WTC11 (cell line): ENCODE measurements around the gene GSTO2. TPM values are rescaled to one million over a fixed set of nuclear protein-coding genes. Genes with fewer than 3 reads are reported as not detected.

Experiments
- ATAC-seq: fragments of 200-7000 bp; cut with Tn5 transposase; 2 replicates; pipeline ENCODE4 v1.10.0; 2021; ENCODE audit warnings: mild to moderate bottlenecking, moderate library complexity
- CTCF ChIA-PET: fragments of 300-600 bp; sonication (Branson Sonifier 250); formaldehyde crosslinking; loops from one replicate; lab custom pipeline; 2021; ENCODE audit warnings: antibody characterized with exemption; lab: Charles Lee
- POLR2A ChIA-PET: fragments of 350-600 bp; sonication (Branson Sonifier 250); formaldehyde crosslinking; loops from one replicate; lab custom pipeline; 2021; ENCODE audit warnings: antibody characterized with exemption; lab: Charles Lee
- DNase-seq: peaks from one replicate; pipeline ENCODE4 v3.0.0; 2021; ENCODE audit warnings: low spot score
- H3K27ac Mint-ChIP-seq: 2 replicates; pipeline ENCODE4 v1.8.0; 2021; ENCODE audit warnings: mixed read lengths
- H3K27me3 Mint-ChIP-seq: 2 replicates; pipeline ENCODE4 v1.8.0; 2021; ENCODE audit warnings: low read depth, mild to moderate bottlenecking, moderate library complexity, mixed read lengths
- H3K36me3 Mint-ChIP-seq: 2 replicates; pipeline ENCODE4 v1.8.0; 2021; ENCODE audit warnings: mixed read lengths
- H3K4me1 Mint-ChIP-seq: 2 replicates; pipeline ENCODE4 v1.8.0; 2022; ENCODE audit warnings: mixed read lengths
- H3K4me3 Mint-ChIP-seq: 2 replicates; pipeline ENCODE4 v1.8.0; 2021; ENCODE audit warnings: mild to moderate bottlenecking, moderate library complexity, mixed read lengths
- H3K9me3 Mint-ChIP-seq: 2 replicates; pipeline ENCODE4 v1.8.0; 2021; ENCODE audit warnings: mixed read lengths
- ATF6 ChIP-seq: sonication (generic); formaldehyde crosslinking; IDR thresholded peaks from 2 replicates; pipeline ENCODE4 v1.8.1; 2023; ENCODE audit warnings: mild to moderate bottlenecking, missing genetic modification reagents
- CREM ChIP-seq: sonication (generic); formaldehyde crosslinking; IDR thresholded peaks from 2 replicates; pipeline ENCODE4 v1.8.1; 2022; ENCODE audit warnings: mild to moderate bottlenecking, missing genetic modification reagents, moderate library complexity
- CTCF ChIP-seq: fragments of 200-600 bp; IDR thresholded peaks from 2 replicates; pipeline ENCODE4 v1.8.0; 2022; ENCODE audit warnings: antibody characterized with exemption
- E2F5 ChIP-seq: sonication (generic); formaldehyde crosslinking; IDR thresholded peaks from 2 replicates; pipeline ENCODE4 v1.8.1; 2022; ENCODE audit warnings: mild to moderate bottlenecking, moderate library complexity, missing genetic modification reagents
- ERG ChIP-seq: fragments of 250-450 bp; sonication (Bioruptor Pico); IDR thresholded peaks from 2 replicates; pipeline ENCODE4 v1.8.0; 2021; ENCODE audit warnings: mild to moderate bottlenecking
- FOXP1 ChIP-seq: sonication (generic); formaldehyde crosslinking; IDR thresholded peaks from 2 replicates; pipeline ENCODE4 v1.8.0; 2022; ENCODE audit warnings: missing genetic modification reagents, mild to moderate bottlenecking, moderate library complexity, borderline replicate concordance
- IRF2 ChIP-seq: sonication (generic); formaldehyde crosslinking; IDR thresholded peaks from 2 replicates; pipeline ENCODE4 v1.8.0; 2022; ENCODE audit warnings: low read depth, missing genetic modification reagents, borderline replicate concordance
- MXD4 ChIP-seq: fragments of 250-450 bp; sonication (Bioruptor Pico); IDR thresholded peaks from 2 replicates; pipeline ENCODE4 v1.8.0; 2021; ENCODE audit warnings: mild to moderate bottlenecking, moderate library complexity, borderline replicate concordance
- MYBL2 ChIP-seq: sonication (generic); formaldehyde crosslinking; IDR thresholded peaks from 2 replicates; pipeline ENCODE4 v1.8.1; 2023; ENCODE audit warnings: mild to moderate bottlenecking, moderate library complexity, missing genetic modification reagents
- NFE2L1 ChIP-seq: sonication (generic); formaldehyde crosslinking; IDR thresholded peaks from 2 replicates; pipeline ENCODE4 v1.8.1; 2023; ENCODE audit warnings: missing genetic modification reagents
- RELA ChIP-seq: sonication (generic); formaldehyde crosslinking; IDR thresholded peaks from 2 replicates; pipeline ENCODE4 v1.8.1; 2022; ENCODE audit warnings: missing genetic modification reagents, mild to moderate bottlenecking, borderline replicate concordance
- SOX15 ChIP-seq: fragments of 250-450 bp; sonication (Bioruptor Pico); IDR thresholded peaks from 2 replicates; pipeline ENCODE4 v1.9.0; 2021; ENCODE audit warnings: mild to moderate bottlenecking
- STAT6 ChIP-seq: sonication (generic); formaldehyde crosslinking; conservative IDR thresholded peaks from 2 replicates; pipeline ENCODE4 v1.8.1; 2023; ENCODE audit warnings: mild to moderate bottlenecking, low read depth, missing genetic modification reagents, moderate library complexity
- ZNF416 ChIP-seq: fragments of 250-450 bp; sonication (Bioruptor Pico); IDR thresholded peaks from 2 replicates; pipeline ENCODE4 v1.9.0; 2021; ENCODE audit warnings: mild to moderate bottlenecking, inconsistent platforms
- total RNA-seq: library from RNA; stranded (reverse); gene quantifications from 3 replicates; pipeline ENCODE4 v1.2.3, GENCODE V29; 2021

Gene GSTO2
- total RNA-seq, 1 experiment from 2014 or later = 10.7 TPM

GRCh38 chr10:104329735-104330134 lies 60.8 kb downstream of the GSTO2 start (continued):
- no peak for TF ChIP-seq CTCF
- TF ChIP-seq, all 79 proteins: peak for 0

GRCh38 chr10:104330168-104331110 lies 61.5 kb downstream of the GSTO2 start:
- peaks cover 97% of the 10 kb centered on the region for H3K4me1 Mint-ChIP-seq
- H3K4me3 Mint-ChIP-seq = no peak overlapping the region
- ATAC-seq (no peak), DNase-seq (no peak)
- ChIA-PET CTCF (interaction anchor here (1.3 to 4.4 kb wide), 5 partner anchors 8 to 56 kb away, joined by 5 to 19 read pairs (median 9); partner anchors contain the start of genes CFAP58 and ITPRIP), POLR2A (interaction anchor here (1.0 kb wide), 1 partner anchor 9 kb away, joined by 3 read pairs; no protein-coding TSS in a partner anchor)
- H3K27me3 Mint-ChIP-seq = no peaks in the 10 kb centered on the region
- no peaks in the 10 kb centered on the region for H3K9me3 Mint-ChIP-seq
- no peak for TF ChIP-seq MXD4 (CRISPR knock-in tag)
- no peak for TF ChIP-seq ATF6 (CRISPR knock-in tag)
- no peak for TF ChIP-seq CREM (CRISPR knock-in tag)
- TF ChIP-seq STAT6 (CRISPR knock-in tag) = no peak
- TF ChIP-seq IRF2 (CRISPR knock-in tag) = no peak
- no peak for TF ChIP-seq E2F5 (CRISPR knock-in tag)
- no peak for TF ChIP-seq NFE2L1 (CRISPR knock-in tag)
- no peak for TF ChIP-seq FOXP1 (CRISPR knock-in tag)
- TF ChIP-seq RELA (CRISPR knock-in tag) = no peak
- TF ChIP-seq ERG (CRISPR knock-in tag) = no peak
- no peak for TF ChIP-seq ZNF416
- TF ChIP-seq SOX15 (CRISPR knock-in tag) = no peak
- no peak for TF ChIP-seq MYBL2 (CRISPR knock-in tag)
- H3K36me3 Mint-ChIP-seq = 0 out of 2 replicates have a peak, but pooled peaks cover 2% of the 10 kb centered on the region
- peak overlapping the region; percentile 98 for H3K27ac Mint-ChIP-seq
